GM13977 (cell line): ENCODE data around the gene YTHDF1.

Source experiments
- DNase-seq: peaks from one replicate; pipeline ENCODE4 v3.0.0; 2012; ENCODE audit warnings: low spot score
- CTCF ChIP-seq: IDR thresholded peaks from 2 replicates; pipeline ENCODE4 v1.5.1; 2012; ENCODE audit warnings: mild to moderate bottlenecking, control low read depth; ENCODE audit not compliant: insufficient read depth; ENCODE audit errors: extremely low read depth, missing control alignments
- in situ Hi-C: fragments of 300-500 bp; cut with MboI; formaldehyde crosslinking; loops from one replicate; pipeline ENCODE4 v1.12.0; 2022; ENCODE audit warnings: low sequenced_read_pairs, low pct_unique_long_range_greater_than_20kb, mixed read lengths, inconsistent platforms; ENCODE audit not compliant: unreplicated experiment

Gene YTHDF1

GRCh38 chr20:63154395-63154794 is 61.5 kb downstream of the YTHDF1 start:
- in situ Hi-C loops: no loop called here
- no peak for TF ChIP-seq CTCF
- no peak for DNase-seq

- in situ Hi-C loops: no loop called here
- no peak for TF ChIP-seq CTCF
These were observed 62.4 kb downstream of the YTHDF1 start for GRCh38 chr20:63153254-63154221.

GRCh38 chr20:63152322-63153253 is 63.3 kb downstream of the YTHDF1 start:
- TF ChIP-seq CTCF: no peak
- DNase-seq: no peak
- in situ Hi-C loops: no loop called here

More at GRCh38 chr20:63153254-63154221, 62.4 kb downstream of the YTHDF1 start:
- no peak for DNase-seq

GRCh38 chr20:63151554-63152321 is 64.2 kb downstream of the YTHDF1 start:
- TF ChIP-seq CTCF: no peak
- in situ Hi-C loops: no loop called here
- DNase-seq: no peak

- TF ChIP-seq CTCF: no peak
- in situ Hi-C loops: no loop called here
- no peak for DNase-seq
These were observed 64.9 kb downstream of the YTHDF1 start for GRCh38 chr20:63150911-63151531.
